Measurements from ENCODE around the gene MCC.

MCC gene

DNA sequence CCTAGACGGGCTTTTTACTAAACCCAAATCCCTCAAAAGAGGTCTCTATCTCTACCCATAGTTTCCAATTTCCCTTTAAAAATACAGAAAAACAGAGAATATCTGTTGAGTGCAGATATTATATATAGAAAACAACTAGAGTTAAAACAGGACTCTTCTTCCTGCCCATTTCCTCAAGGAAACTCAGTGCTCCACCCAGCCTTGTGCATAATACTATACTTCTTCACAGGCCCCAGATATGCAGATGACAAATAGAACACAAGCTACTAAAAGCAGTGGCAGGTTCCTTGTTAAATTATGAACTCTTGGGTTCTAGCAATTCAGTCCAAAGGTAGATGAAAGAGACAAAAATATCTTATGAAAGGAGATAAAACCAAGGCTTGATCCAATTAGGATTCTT, 253.7 kb downstream of the MCC start:
- no peak overlapping the region for H3K27ac ChIP-seq
- TF ChIP-seq ZFX (IDR thresholded peaks at IDR 0.05; ENCODE audit: borderline replicate concordance) = no peak
- TF ChIP-seq, protein P1, sequence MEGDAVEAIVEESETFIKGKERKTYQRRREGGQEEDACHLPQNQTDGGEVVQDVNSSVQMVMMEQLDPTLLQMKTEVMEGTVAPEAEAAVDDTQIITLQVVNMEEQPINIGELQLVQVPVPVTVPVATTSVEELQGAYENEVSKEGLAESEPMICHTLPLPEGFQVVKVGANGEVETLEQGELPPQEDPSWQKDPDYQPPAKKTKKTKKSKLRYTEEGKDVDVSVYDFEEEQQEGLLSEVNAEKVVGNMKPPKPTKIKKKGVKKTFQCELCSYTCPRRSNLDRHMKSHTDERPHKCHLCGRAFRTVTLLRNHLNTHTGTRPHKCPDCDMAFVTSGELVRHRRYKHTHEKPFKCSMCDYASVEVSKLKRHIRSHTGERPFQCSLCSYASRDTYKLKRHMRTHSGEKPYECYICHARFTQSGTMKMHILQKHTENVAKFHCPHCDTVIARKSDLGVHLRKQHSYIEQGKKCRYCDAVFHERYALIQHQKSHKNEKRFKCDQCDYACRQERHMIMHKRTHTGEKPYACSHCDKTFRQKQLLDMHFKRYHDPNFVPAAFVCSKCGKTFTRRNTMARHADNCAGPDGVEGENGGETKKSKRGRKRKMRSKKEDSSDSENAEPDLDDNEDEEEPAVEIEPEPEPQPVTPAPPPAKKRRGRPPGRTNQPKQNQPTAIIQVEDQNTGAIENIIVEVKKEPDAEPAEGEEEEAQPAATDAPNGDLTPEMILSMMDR (IDR thresholded peaks at IDR 0.05) = no peak

DNA sequence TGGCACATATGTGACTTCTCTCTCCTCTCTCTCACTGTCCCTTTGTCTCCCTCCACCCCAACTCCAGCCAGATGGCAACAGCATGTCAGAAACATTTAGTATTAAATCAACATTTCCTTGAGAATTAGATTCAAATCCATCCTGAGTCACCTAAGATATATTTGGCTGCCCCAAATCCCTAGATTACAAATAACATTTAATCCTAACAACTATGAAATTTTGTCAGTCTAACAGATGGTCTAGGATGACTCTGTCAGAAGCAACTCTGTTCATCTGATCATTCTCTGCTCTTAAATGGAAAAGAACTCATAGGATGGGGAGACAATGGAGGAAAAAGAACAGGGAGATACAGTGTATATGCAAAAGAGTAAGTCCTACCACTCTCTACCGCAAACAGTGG, 254.6 kb downstream of the MCC start:
- no peak for TF ChIP-seq ZFX (IDR thresholded peaks at IDR 0.05; ENCODE audit: borderline replicate concordance)
- TF ChIP-seq, protein P1 (IDR thresholded peaks at IDR 0.05) = no peak

DNA sequence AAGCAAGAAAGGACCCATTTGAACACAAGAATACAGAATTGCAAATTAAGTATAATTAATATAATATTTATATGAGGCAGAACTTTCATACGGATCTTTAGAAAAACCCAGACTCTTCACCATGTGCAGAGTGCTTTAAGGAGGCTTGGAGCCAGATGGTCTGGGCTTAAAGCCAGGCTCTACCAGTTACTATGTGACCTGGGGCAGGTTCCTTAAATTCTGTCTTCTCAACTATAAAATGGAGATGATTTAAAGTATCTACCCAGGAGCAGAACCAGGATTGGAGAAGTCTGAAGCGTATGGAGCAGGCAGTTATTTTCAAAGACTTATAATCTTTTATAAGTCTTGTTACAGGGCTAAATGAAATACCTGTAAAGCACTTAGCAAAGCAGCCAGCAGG, 255.6 kb downstream of the MCC start:
- TF ChIP-seq ZFX (IDR thresholded peaks at IDR 0.05; ENCODE audit: borderline replicate concordance) = no peak
- TF ChIP-seq, protein P1 (IDR thresholded peaks at IDR 0.05) = no peak

More for the DNA sequence above, 254.6 kb downstream of the MCC start:
- H3K27ac ChIP-seq = no peak overlapping the region

DNA sequence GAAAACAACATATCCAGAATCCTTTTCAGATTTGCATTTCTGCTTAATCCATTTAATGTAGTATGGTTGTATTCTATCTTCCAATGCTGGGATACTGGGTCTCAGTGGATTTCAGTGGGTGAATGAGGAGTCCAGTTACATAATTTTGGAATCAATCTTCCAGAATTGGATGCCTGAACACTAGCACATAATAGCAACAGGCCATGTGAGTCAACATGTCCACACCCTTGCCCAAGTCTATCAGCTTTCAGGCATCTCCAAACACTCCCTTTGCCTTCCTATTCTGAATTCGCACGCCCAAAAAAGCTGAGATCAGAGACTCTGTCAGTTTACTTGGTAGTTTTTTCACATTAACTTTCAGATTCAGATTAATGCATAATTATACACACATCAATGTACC, 256.0 kb downstream of the MCC start:
- no peak overlapping the region for H3K27ac ChIP-seq
- TF ChIP-seq, protein P1 (IDR thresholded peaks at IDR 0.05) = no peak
- TF ChIP-seq ZFX (IDR thresholded peaks at IDR 0.05; ENCODE audit: borderline replicate concordance) = no peak

More for the DNA sequence above, 255.6 kb downstream of the MCC start:
- no peak overlapping the region for H3K27ac ChIP-seq

DNA sequence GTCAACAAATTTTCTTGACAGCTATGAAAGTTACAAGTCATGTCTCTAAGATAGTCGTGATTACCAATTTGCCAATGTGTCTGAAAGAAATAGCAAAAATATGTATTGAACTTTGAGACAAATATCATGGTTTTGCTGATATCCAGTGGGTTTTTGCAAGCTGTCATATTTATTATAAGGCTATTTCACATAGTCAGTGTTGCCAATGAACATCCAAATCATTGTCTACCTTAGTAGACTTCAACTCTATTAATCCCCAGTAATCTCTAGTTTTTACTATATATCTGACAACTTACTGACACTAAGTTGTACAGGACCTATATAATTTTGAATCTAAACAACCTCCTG, 256.6 kb downstream of the MCC start:
- H3K27ac ChIP-seq = no peak overlapping the region
- no peak for TF ChIP-seq ZFX (IDR thresholded peaks at IDR 0.05; ENCODE audit: borderline replicate concordance)
- TF ChIP-seq, protein P1 (IDR thresholded peaks at IDR 0.05) = no peak

DNA sequence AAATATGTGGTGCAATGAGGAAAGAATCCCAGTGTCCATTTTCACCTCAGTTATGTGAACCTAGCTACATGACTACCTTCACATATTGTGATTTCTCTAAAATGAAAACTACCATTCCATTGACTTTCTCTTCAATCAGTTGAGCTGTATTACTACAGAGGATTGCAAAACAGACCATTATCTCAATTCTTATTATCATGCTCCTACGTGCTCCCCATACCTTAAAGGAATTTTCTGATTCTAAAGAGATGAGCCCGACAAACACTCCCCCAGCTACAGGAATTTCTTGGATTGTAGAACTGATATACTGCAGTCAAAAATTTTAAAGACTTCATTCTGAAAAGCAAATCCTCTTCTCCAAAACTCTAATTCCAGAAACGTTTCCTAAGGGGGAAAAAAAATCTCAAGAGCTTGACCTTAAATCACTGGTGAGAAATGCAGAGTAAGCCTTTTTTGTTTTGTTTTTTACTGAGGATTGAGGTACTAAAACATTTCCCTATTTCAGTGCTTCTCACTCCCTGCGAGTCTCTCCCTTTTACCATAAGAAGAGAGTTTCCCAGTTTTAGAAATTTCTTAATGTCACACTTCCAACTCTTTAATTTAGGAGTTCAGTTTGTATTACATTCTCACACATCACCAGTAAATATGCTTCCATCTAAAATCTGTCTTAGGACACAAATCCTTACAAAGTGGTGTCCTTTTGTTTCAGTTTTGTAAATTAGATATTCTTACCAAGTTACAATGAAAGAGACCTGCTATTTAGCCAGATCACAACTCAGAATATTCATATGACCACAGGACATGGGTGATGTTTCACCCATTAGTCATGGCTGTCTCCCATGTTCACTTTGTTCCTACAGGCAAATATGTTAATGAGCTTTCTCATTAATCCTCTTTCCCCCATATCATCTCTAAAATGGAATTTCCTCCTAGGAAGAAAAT, 257.3 kb downstream of the MCC start:
- TF ChIP-seq, protein P1 (IDR thresholded peaks at IDR 0.05) = no peak
- TF ChIP-seq ZFX (IDR thresholded peaks at IDR 0.05; ENCODE audit: borderline replicate concordance) = no peak
- H3K27ac ChIP-seq = no peak overlapping the region

DNA sequence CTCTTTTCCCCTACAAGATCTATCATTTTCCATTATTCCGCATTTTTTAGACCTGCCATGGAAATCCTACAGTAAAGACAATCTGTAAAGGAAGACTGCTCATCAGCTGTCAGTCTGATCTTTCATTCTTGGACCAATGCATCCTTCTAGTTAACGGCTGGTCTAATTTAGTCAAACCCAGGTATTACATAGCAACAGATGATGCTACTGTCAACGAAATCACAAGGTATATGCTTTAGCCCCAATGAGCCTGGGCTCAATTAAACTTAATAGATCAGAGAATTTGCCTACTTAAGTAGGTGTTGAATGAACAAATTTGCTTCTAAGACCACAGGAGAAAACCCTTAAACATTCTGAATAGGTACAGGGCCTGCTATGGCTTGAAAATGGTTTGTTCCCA, 260.5 kb downstream of the MCC start:
- TF ChIP-seq, protein P1 (IDR thresholded peaks at IDR 0.05) = no peak
- TF ChIP-seq ZFX (IDR thresholded peaks at IDR 0.05; ENCODE audit: borderline replicate concordance) = no peak

More for the DNA sequence above, 260.5 kb downstream of the MCC start:
- no peak overlapping the region for H3K27ac ChIP-seq
